Right cardiac atrium (tissue), 5 donors: ENCODE results near the gene LHX5. TPM values are rescaled to one million over a fixed set of nuclear protein-coding genes. Genes with fewer than 3 reads are reported as not detected.

Experiments used
- ATAC-seq, 2 donors: fragments of 200-7000 bp; cut with Tn5 transposase; one replicate each; pipeline versions ENCODE4 v1.8.0 to v1.9.1; 2020; ENCODE audit warnings: moderate library complexity in 2 of 2, mild to moderate bottlenecking in 1 of 2
- DNase-seq, 3 donors: peaks; one replicate each; pipeline ENCODE4 v3.0.0-alpha.2; 2020
- H3K27ac ChIP-seq: one replicate; pipeline ENCODE4 v1.5.1; 2013; ENCODE audit warnings: mild to moderate bottlenecking, low read length, control low read depth, moderate library complexity
- H3K27me3 ChIP-seq: one replicate; pipeline ENCODE4 v1.6.1; 2013; ENCODE audit not compliant: control insufficient read depth, insufficient read depth
- H3K4me1 ChIP-seq: one replicate; pipeline ENCODE4 v1.6.1; 2013; ENCODE audit warnings: low read length; ENCODE audit not compliant: control insufficient read depth, insufficient read depth
- H3K4me3 ChIP-seq: one replicate; pipeline ENCODE4 v1.5.1; 2013; ENCODE audit warnings: low read length, control low read depth
- H3K9me3 ChIP-seq: one replicate; pipeline ENCODE4 v1.6.1; 2013; ENCODE audit warnings: low read length; ENCODE audit not compliant: control insufficient read depth
- WGBS: extraction: QIAGEN DNeasy Blood & Tissue Kit; methylation state at CpG from one replicate; pipeline ENCODE4 v1.1.7; 2013; 5-methylcytosine and 5-hydroxymethylcytosine counted together
- intact Hi-C, 4 donors: fragments of 100-400 bp; cut with DNase I; formaldehyde crosslinking; loops; one replicate each; pipeline versions ENCODE4 v1.11.0 to v1.14.0; 2022 to 2023
- polyA plus RNA-seq: library from polyadenylated mRNA; stranded (reverse); fragments of 200-250 nt; gene quantifications from one replicate; pipeline ENCODE4 v1.2.3, GENCODE V29; 2013
- total RNA-seq, 4 donors: library from RNA; stranded (reverse); fragmentation: NEBNext Ultra II Directional; extraction: Animal tissue kit (Norgen Biotek cat#: 25700); gene quantifications; one replicate each; pipeline ENCODE4 v1.2.1, GENCODE V29; 2021
- donor health status: healthy with polysubstance abuse.
- donor health status: DM: no; HTN: yes; CAD: no.
- donor health status: DM: no; HTN: no; CAD: no.
- donor health status: DM: no; HTN: yes; CAD: no; lungs with severe emphysema.
- donor health status: DM: yes; HTN: yes; CAD: no.

Gene LHX5
- total and polyA plus RNA-seq, 5 donors = not detected

DNA sequence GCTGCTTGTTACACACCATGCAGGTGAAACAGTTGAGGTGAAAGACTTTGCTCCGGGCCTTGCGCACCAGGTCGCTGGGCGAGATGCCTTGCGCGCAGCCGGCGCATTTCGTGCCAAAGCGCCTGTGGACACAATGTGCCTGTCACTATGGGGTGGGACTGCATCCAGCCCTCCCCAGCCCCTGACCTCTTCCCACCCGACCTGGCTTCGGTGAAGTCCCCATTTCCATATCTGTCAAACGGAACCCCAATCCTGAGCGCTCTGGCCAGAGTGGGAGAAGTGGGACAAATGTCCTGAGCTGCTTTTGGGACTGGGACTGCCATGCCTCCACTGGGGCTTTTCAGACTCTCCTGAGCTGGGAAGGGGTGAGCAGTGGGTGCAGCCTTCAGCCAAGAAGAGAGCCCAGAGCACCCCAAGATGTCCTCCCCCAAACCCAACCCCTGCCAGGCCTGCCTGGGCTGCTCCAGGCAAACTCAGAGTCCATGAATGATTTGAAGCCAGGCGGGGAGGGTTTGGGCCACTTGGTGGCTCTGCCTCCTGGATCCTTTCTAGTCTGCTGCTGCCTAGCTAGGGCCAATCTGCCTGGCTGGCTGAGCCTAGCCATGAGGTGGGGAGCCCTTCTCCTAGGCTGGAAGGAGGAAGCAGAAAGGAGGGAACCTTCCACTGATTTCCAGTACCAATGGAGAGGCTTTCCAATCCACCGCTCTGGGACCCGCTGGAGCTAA is 2.3 kb downstream of the LHX5 start:
- DNase-seq (no peak), ATAC-seq (no peak)
- intact Hi-C loops = no loop called here
- Histone ChIP-seq H3K27ac (no peak overlapping the region), H3K4me3 (no peak overlapping the region), H3K4me1 (no peaks in the 10 kb centered on the region), H3K9me3 (no peaks in the 10 kb centered on the region), H3K27me3 (no peaks in the 10 kb centered on the region)
- WGBS = 5% methylated on average over 17 of the region's 17 CpGs

DNA sequence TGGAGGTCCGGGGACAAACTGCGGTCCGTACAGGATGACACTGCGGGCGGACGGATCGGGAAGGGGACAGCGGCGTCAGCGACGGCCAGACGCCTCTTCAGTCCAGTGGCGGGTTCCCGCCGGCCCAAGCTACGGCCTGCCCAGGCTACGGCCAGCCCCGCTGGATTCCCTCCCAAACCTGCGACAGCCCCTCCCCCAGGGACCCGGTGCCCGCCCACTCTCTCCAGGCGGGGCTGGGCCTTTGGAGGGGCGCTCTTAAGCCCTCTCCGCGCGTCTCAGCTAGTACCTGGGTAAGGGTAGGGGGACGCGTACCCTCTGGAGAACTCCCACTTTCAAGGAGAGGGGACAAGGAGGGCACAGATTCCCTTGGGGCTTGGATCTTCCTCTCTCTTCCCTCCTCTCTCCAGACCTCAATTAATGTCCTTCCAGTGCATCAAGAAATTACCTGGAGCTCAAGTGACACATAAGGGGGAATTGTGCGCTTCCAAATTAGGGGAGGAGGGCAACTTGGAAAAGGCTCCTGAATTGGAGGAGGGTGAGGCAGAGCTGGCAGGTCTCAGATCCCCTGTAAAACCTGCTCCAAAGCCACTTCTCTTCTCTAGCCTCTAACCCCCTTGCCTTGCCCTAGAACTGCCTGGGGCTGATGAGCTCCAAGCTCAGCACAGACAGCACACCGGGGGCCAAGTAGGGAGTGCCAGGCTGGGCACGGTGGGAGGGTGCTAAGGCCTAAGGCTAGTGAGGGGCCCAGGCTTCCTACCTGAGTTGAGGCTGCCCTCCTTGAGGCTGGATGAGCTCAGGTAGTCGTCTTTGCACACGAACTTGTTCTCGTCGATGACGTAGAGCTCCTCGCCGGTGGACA is 3.1 kb downstream of the LHX5 start:
- no peaks in the 10 kb centered on the region for H3K27me3 ChIP-seq
- no peak for ATAC-seq
- peaks cover 4% of the 10 kb centered on the region for H3K4me1 ChIP-seq
- no peak for DNase-seq
- no peak overlapping the region for H3K4me3 ChIP-seq
- H3K9me3 ChIP-seq = no peaks in the 10 kb centered on the region
- H3K27ac ChIP-seq = no peak overlapping the region
- intact Hi-C loops = no loop called here
- 2% methylated on average over 38 of the region's 38 CpGs for WGBS

DNA sequence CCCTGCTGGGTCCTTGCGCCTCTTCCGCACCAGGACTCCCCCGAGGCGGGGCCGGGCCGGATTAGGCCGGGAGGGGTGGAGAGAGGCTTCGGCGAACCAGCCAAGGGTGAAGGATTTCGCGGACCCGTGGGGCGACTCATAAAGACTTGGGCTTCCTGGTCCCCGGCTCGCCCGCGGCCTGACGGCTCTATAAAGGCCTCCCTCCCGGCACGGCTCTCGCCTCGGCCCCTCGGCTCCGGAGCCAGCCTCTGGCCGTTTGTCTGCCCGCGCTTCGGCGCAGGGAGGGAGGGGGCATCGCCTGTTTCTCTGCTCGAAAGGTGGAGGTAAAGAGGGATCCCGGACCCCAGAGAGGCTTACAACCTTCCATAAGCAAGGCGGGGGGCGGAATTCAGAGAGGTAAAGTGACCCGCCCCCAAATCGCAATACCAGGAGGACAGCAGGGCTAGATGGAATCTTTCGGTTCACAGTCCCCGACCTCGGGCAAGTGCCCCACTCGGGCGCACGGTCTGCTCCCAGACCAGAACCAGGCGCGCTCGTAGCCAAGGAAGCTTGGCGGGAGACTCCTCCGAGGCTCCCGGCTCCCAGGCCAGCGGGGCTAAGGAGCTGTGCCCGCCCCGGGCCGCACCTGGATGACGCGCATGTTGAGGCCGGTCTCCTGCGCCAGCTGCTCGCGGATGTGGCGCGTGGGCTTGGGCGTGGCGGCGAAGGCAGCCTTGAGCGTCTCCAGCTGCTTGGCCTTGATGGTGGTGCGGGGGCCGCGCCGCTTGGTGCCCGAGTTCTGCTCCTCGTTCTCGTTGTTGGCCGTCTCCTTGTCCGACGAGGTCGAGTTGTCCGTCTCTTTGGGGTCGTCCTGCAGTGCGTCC is 3.9 kb downstream of the LHX5 start:
- Histone ChIP-seq H3K27me3 (no peaks in the 10 kb centered on the region), H3K27ac (no peak overlapping the region), H3K9me3 (no peaks in the 10 kb centered on the region), H3K4me1 (peaks cover 4% of the 10 kb centered on the region), H3K4me3 (peak overlapping the region; percentile 20)
- DNase-seq (no peak), ATAC-seq (no peak)
- intact Hi-C loops = no loop called here
- WGBS = under 1% methylated on average over 78 of the region's 78 CpGs

DNA sequence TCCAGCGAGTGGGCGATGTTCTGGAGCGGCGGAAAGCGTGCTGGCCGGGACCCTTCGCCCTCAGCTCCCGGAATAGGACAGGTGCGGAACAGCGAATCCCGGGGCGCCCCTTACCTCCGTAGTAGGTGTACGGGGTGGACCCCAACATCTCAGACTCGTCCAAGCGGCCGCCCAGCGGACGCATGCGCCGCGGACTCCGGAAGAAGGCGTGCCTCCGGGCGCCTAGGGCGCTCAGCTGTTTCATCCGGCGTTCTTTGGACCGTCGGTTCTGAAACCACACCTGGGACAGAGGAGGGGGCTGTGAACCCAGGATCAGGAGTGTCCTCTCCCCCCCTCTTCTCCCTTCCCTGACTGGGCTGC is 4.5 kb downstream of the LHX5 start:
- Histone ChIP-seq H3K27me3 (no peaks in the 10 kb centered on the region), H3K4me1 (peaks cover 4% of the 10 kb centered on the region), H3K27ac (no peak overlapping the region), H3K9me3 (no peaks in the 10 kb centered on the region), H3K4me3 (peak overlapping the region; percentile 20)
- DNase-seq (no peak), ATAC-seq (no peak)
- WGBS = 1% methylated on average over 31 of the region's 31 CpGs
- intact Hi-C loops = no loop called here

GRCh38 chr12:113466454-113467141 is 5.1 kb downstream of the LHX5 start:
- no peak overlapping the region for H3K4me3 ChIP-seq
- intact Hi-C loops = no loop called here
- DNase-seq (no peak), ATAC-seq (no peak)
- H3K27ac ChIP-seq = no peak overlapping the region
- H3K4me1 ChIP-seq = peaks cover 4% of the 10 kb centered on the region
- no peaks in the 10 kb centered on the region for H3K9me3 ChIP-seq
- no peaks in the 10 kb centered on the region for H3K27me3 ChIP-seq
- WGBS = 4% methylated on average over 26 of the region's 26 CpGs

GRCh38 chr12:113465808-113466453 is 5.7 kb downstream of the LHX5 start:
- no peak overlapping the region for H3K27ac ChIP-seq
- intact Hi-C loops = no loop called here
- no peak overlapping the region for H3K4me3 ChIP-seq
- no peak for DNase-seq
- 2% methylated on average over 13 of the region's 13 CpGs for WGBS
- no peak for ATAC-seq
- H3K4me1 ChIP-seq = peaks cover 4% of the 10 kb centered on the region
- no peaks in the 10 kb centered on the region for H3K9me3 ChIP-seq
- no peaks in the 10 kb centered on the region for H3K27me3 ChIP-seq

GRCh38 chr12:113464852-113465719 is 6.6 kb downstream of the LHX5 start:
- peaks cover 4% of the 10 kb centered on the region for H3K4me1 ChIP-seq
- no peak for DNase-seq
- H3K27me3 ChIP-seq = no peaks in the 10 kb centered on the region

DNA sequence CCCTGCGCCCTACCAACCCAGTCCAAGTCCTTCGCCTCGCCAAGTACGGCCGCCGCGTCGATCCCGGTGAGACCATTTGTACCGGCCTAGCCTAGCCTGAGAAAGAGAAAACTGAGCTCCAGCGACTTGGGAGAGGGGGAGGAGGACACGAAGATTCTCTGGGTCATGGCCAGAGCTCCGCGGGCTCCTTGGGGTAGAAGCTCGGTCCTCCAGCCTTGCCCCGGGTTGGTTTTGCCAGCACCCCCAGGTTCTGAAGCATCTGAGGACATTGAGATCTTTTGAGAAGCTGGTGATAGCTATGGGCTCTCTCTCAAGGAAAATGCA is 7.3 kb downstream of the LHX5 start:
- intact Hi-C loops = loop anchor here in 2 of 4 donors (5.0 kb wide), 1 partner anchor 448 kb away; no protein-coding TSS in a partner anchor

More at GRCh38 chr12:113464852-113465719, 6.6 kb downstream of the LHX5 start:
- intact Hi-C loops = loop anchor here in 2 of 4 donors (5.0 kb wide), 1 partner anchor 447 kb away; no protein-coding TSS in a partner anchor
- no peak for ATAC-seq
- Histone ChIP-seq H3K27ac (no peak overlapping the region), H3K9me3 (no peaks in the 10 kb centered on the region), H3K4me3 (peak overlapping the region; percentile 14)
- WGBS = 1% methylated on average over 64 of the region's 64 CpGs

DNA sequence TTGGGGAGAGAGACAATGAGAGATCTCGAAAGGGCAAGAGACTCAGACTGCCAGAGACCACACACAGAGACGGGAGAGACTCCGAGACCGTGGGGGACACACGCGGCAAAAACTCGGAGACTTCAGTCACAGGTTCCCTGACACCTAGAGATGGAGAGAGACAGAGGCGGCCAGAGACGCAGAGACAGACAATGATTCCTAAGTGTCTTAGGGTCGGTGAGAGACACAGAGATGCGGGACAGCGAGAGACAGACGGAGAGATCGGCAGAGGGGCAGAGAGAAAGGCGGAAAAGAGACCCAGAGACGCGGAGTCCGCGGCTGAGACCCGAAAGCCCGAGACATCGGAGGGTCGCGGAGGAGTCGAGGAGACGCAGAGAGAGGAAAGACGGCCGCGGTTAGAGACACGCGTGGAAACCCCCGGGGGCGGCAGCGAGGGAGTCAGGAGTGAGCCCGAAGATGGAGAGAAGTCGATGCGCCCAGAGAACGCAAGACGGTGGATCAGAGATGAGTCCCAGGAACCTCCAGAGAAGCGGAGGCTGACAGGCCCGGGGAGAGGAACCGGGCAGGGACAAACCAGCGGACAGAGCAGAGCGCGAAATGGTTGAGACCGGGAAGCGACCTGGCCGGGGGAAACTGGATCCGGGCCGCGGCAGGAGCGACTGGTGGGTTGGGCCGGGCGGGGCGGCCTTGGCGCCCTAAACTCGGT is 7.8 kb downstream of the LHX5 start:
- no peak for ATAC-seq
- peaks cover 4% of the 10 kb centered on the region for H3K4me1 ChIP-seq
- WGBS = 2% methylated on average over 57 of the region's 57 CpGs
- no peak overlapping the region for H3K27ac ChIP-seq
- no peaks in the 10 kb centered on the region for H3K27me3 ChIP-seq
- H3K9me3 ChIP-seq = no peaks in the 10 kb centered on the region
- no peak for DNase-seq
- intact Hi-C loops = loop anchor here in 3 of 4 donors (2.0 to 5.0 kb wide), 2 partner anchors 448 to 449 kb away; no protein-coding TSS in a partner anchor
- peak overlapping the region; percentile 5 for H3K4me3 ChIP-seq

More for the DNA sequence above, 7.3 kb downstream of the LHX5 start:
- Histone ChIP-seq H3K27me3 (no peaks in the 10 kb centered on the region), H3K27ac (no peak overlapping the region), H3K9me3 (no peaks in the 10 kb centered on the region), H3K4me1 (peaks cover 4% of the 10 kb centered on the region), H3K4me3 (peak overlapping the region; percentile 5)
- ATAC-seq = no peak
- no peak for DNase-seq
- 1% methylated on average over 16 of the region's 16 CpGs for WGBS
